ENCODE data around the gene BBS12.

DNA sequence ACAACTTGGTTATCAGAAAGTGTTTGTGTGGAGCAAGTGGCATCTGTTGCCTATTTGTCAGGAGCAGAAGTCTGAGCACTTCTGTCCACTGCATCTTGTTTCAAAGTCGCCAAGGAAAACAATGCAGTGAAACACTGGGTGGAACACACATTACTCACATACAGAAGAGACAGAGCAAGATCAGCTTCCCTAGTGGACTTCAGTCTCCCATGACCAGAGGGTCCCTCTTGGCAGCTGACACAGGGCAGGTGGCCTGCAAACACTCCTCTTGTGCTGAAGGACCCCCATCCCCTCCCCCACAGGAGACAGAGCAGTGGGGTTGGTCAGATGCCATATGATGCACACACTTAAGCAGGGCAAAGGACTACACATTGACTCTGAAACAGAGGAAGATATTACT lies 3.6 kb upstream of the BBS12 start:
- TF ChIP-seq POLR2A (IDR thresholded peaks at IDR 0.05; ENCODE audit: low read depth, low read length) (no peak), POLR2AphosphoS5 (IDR thresholded peaks at IDR 0.05; ENCODE audit: low read depth, low read length) (no peak), TAF1 (IDR thresholded peaks at IDR 0.05; ENCODE audit: borderline replicate concordance, low read depth, low read length) (no peak)
